HEK293 (cell line): Measurements from ENCODE around the gene MFAP3.

Experiments used
- CTCF ChIP-seq: fragments of 450-650 bp; formaldehyde crosslinking; IDR thresholded peaks from 2 replicates; pipeline ENCODE4 v1.5.1; 2016; ENCODE audit warnings: missing biosample characterization, missing genetic modification characterization
- KLF1 ChIP-seq: fragments of 450-650 bp; formaldehyde crosslinking; IDR thresholded peaks from 2 replicates; pipeline ENCODE4 v1.5.1; 2016; ENCODE audit warnings: missing biosample characterization, missing genetic modification characterization
- PATZ1 ChIP-seq: fragments of 450-650 bp; formaldehyde crosslinking; IDR thresholded peaks from 2 replicates; pipeline ENCODE4 v1.5.1; 2016; ENCODE audit warnings: missing biosample characterization, missing genetic modification characterization
- PRDM4 ChIP-seq: fragments of 450-650 bp; formaldehyde crosslinking; IDR thresholded peaks from 2 replicates; pipeline ENCODE4 v1.5.1; 2017; ENCODE audit warnings: missing biosample characterization, missing genetic modification characterization
- REST ChIP-seq: fragments of 450-650 bp; formaldehyde crosslinking; IDR thresholded peaks from 2 replicates; pipeline ENCODE4 v1.5.1; 2016; ENCODE audit warnings: missing biosample characterization, missing genetic modification characterization

- TF ChIP-seq KLF1 (tag by site-specific recombination) (no peak), CTCF (0 out of 2 replicates have a peak, but pooled peaks have one; percentile 9), PRDM4 (tag by site-specific recombination) (no peak), REST (tag by site-specific recombination) (no peak), PATZ1 (tag by site-specific recombination) (no peak)
Observed at GRCh38 chr5:154092356-154093141, 53.8 kb downstream of the MFAP3 start.
